H54 (cell line): Measurements from ENCODE around the gene HCN2.

Experiments used
- DNase-seq: peaks from one replicate; pipeline ENCODE4 v3.0.0; 2011; ENCODE audit warnings: low spot score, mixed read lengths; ENCODE audit not compliant: insufficient read length
- FAIRE-seq: peaks from 3 replicates; lab custom pipeline; 2011; peaks lifted over from hg19 to GRCh38; lab: Jason Lieb, UNC
- POLR2A ChIP-seq: IDR thresholded peaks from 2 replicates; pipeline ENCODE4 v1.6.1; 2011; ENCODE audit warnings: low read depth, mild to moderate bottlenecking, low read length

HCN2 gene

DNA sequence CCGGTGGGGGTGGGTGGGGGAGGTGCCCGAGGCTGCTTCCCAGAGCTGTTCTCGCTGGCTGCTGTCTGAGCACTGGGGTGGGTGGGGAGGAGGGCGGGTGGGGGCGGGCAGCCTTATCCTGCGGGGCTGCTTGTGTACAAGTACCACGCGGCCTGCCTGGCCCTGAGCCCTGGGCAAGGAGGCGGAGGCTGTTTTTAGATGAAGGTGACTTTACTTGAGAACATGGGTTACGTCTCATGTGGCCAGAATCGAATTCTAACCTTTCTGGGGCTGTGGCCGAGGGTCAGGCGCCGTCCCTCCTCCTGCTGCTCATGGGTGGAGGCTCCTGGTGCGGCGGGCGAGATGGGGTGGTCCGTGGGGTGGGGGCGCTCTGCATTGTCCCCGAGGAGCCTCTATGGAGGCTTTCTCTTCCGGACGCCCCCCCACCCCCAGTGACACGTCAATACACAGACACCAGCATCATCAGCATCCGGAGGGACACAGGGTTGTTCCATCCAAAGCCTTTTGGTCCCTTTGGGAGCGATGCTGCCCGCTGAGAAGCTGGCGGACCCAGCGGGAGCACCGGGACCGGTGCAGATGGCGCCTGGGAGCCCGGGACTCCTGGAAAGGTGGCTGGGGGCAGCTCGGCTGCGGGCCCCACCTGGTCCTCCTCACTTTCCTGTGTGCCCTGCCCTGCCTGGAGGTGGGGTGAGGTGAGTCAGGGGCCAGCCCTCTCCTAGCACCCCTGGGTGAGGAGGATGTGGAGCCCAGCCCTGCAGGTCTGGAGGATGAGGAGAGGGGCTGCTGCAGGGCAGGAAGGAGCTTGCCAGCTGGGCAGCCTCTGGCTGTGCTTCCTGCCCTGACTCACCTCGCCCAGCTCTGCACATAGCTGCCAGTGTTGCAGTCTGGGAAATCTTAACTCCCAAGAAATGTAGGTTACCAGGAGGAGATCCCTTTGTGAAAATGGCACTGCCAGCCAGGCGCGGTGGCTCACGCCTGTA is 13.9 kb upstream of the HCN2 start:
- FAIRE-seq (peak; percentile 41), DNase-seq (peak; percentile 93)
- no peak for TF ChIP-seq POLR2A

GRCh38 chr19:576768-577438 is 12.8 kb upstream of the HCN2 start:
- TF ChIP-seq POLR2A = no peak
- FAIRE-seq (no peak), DNase-seq (no peak)

DNA sequence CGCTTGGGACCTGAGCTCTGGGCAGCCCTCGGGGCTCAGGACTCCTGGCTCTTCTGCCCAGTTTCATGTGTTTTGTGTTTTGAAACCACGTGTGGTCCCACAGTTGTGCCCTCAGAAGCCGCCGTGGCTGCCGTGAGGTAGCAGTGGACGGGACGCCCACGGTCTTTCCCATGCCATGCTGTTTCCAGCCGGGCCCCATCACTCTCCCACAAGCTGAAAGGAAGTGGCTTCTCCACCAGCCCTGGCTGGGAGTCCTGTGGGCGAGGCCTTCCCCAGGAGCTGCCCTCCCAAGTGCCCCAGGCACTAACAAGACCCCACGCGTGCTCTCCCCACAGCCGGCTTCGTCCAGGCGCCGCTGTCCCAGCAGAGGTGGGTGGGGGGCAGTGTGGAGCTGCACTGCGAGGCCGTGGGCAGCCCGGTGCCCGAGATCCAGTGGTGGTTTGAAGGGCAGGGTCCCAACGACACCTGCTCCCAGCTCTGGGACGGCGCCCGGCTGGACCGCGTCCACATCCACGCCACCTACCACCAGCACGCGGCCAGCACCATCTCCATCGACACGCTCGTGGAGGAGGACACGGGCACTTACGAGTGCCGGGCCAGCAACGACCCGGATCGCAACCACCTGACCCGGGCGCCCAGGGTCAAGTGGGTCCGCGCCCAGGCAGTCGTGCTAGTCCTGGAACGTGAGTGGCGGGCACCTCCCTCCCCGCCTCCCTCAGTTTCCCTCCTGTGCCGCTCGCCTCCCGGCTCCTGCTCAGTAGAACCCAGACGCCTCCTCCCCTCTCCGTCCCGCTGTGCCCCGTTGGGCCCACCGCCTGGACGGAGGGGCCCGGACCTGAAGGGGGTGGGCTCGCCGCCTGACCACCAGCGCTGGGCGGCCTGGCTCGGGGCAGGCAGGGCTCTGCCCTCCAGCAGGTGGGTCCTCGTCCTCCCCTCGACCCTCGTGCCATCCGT is 12.0 kb upstream of the HCN2 start:
- DNase-seq (no peak), FAIRE-seq (no peak)
- no peak for TF ChIP-seq POLR2A

DNA sequence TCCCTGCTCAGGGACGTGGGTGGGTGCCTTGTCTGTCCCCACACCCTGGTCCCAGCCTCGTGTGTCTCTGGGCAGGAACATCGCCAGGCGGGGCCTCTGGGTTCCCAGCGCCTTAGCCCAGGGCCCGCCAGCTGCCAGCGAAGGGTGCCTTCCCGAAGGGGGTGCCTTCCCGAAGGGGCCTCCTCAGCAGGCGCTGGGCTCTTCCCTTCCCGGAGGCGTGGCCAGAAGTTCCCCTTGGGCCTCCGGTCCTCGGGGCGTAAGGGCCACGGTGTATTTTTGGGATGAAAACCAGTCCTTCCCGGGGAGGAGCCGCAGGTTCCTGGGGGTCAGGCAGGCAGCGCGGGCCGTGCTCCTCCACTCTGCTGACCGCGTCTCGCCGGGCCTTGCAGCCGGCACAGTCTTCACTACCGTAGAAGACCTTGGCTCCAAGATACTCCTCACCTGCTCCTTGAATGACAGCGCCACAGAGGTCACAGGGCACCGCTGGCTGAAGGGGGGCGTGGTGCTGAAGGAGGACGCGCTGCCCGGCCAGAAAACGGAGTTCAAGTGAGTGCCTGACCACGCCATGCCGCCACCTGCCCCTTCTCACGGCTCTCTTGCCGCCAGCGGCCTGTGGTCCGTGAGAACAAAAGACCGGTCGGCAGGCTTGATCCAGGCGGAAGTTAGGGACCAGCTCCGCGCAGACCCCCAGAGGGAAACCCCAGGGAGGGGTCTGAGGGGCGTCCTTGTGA is 10.4 kb upstream of the HCN2 start:
- DNase-seq (no peak), FAIRE-seq (no peak)
- TF ChIP-seq POLR2A = no peak

DNA sequence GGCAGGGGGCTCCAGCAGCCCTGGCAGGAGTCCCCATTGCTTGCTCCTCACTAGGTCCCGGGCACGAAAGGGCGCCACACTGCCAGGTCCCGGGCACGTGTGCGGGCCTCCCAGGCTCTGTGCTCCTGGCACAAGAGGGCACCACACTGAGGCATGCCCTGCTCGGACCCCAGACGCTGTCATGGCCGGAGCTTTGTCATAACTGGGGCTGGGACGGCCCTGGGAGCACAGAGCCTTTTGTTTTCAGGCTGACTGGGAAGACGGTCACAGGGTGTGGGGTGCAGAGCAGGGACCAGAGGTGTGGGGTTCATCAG is 9.9 kb upstream of the HCN2 start:
- FAIRE-seq = no peak
- TF ChIP-seq POLR2A = no peak
- no peak for DNase-seq

- DNase-seq (no peak), FAIRE-seq (no peak)
- TF ChIP-seq POLR2A = no peak
These were observed 9.3 kb upstream of the HCN2 start for GRCh38 chr19:580274-580835.

DNA sequence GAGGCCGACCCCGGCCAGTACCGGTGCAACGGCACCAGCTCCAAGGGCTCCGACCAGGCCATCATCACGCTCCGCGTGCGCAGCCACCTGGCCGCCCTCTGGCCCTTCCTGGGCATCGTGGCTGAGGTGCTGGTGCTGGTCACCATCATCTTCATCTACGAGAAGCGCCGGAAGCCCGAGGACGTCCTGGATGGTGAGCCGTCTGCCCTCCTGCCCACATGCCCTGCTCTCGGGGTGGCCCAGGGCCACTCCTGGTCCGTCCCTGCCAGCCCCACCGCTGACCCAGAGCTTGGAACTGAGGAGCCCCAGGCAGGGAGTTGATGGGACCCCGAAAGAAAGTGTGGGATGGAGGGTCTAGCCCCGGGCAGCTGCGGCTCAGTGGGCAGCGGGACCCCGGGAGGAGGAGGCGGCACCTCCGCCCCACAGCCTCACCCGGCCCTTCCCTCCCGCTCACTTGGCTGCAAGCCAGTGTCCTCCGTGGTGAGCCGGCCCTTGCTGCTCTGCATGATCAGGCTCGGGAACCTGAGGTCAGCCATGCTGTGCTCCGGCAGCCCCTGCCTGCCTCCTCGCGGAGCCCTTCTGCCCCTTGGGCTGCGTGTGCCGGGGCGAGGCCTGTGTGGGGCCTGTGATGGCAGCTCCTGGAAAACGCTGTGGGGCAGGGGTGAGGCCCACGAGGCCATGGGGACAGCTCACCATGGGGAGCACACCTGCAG is 8.1 kb upstream of the HCN2 start:
- no peak for TF ChIP-seq POLR2A
- DNase-seq (no peak), FAIRE-seq (no peak)

GRCh38 chr19:582497-583197 is 7.0 kb upstream of the HCN2 start:
- DNase-seq (no peak), FAIRE-seq (no peak)
- TF ChIP-seq POLR2A = no peak

DNA sequence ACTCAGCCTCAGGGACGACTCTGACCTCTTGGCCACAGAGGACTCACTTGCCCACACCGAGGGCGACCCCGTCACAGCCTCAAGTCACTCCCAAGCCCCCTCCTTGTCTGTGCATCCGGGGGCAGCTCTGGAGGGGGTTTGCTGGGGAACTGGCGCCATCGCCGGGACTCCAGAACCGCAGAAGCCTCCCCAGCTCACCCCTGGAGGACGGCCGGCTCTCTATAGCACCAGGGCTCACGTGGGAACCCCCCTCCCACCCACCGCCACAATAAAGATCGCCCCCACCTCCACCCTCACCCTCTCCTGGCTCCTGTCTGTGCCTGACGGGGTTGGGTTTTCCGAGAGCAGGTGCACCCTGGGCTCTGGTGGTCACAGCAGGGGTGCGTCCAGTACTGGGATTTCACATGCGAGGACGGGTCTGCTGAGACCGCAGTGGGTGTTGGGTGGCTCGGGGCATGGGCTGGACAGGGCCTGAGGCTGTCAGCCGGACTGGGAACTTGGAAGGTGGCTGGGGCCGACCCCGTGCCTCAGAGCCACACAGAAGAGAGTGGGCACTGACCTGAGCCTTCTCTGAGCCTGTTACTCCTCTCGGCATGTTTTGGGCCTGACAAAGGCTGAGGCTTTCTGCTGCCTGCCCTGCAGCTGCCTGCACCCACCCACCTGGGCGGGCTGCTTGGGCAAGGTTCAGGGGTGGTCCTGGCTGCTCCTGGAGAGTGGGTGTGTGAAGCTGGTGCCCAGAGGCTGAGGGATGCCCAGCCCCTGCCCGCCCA is 6.3 kb upstream of the HCN2 start:
- TF ChIP-seq POLR2A = no peak
- FAIRE-seq (no peak), DNase-seq (no peak)

- DNase-seq (no peak), FAIRE-seq (no peak)
- TF ChIP-seq POLR2A = no peak
These were observed 5.8 kb upstream of the HCN2 start for GRCh38 chr19:583968-584239.
